HG03521 (cell line): ENCODE results near the gene CFAP410.
"Not testable (repeated sequence)": the region's sequence is repeated elsewhere in the genome, so short reads cannot be mapped to it uniquely, and the experiment has no call there.

Source experiments
- ATAC-seq: cut with Tn5 transposase; IDR thresholded peaks from one replicate; pipeline ENCODE4 v1.9.1; 2021; ENCODE audit warnings: mild to moderate bottlenecking, moderate library complexity; ENCODE audit not compliant: unreplicated experiment

The CFAP410 gene

DNA sequence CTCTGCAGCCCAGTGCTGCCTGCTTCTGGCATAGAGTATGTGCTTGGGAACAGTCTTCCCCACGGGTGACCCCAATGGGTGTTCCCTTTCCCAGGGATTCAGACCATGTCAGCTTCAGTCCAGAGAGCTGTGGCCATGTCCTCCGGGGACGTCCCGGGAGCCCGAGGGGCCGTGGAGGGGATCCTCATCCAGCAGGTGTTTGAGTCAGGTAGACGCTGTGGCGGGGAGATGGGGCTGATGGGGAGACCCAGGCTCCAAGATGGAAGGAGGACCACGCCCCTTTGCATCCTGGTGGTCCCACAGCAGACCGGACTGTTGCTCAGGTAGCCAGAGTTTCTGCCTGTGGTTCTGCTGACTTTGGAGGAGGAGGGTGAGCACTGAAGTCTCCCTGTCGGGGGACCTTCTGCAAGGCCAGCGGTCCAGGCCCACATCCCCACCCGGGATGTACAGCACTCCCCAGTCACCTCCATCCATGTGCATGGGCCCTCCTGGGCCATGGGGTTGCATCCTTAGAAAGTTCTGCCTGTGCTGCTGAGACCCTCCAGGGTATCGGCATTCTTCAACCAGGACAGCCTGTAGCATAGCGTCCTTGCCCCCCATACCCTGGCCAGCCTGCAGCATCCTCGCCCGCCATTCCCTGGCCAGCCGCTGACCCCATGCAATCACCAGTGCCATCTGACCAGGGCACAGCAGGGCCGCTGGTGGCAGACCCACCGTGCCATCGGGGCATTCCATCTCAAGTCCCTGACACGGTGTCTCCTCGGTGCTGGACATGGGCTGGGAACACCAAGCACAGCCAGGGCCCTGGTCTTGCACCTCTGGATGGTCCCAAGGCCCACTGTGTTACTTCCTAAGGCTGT, 50.7 kb downstream of the CFAP410 start:
- no peak for ATAC-seq

DNA sequence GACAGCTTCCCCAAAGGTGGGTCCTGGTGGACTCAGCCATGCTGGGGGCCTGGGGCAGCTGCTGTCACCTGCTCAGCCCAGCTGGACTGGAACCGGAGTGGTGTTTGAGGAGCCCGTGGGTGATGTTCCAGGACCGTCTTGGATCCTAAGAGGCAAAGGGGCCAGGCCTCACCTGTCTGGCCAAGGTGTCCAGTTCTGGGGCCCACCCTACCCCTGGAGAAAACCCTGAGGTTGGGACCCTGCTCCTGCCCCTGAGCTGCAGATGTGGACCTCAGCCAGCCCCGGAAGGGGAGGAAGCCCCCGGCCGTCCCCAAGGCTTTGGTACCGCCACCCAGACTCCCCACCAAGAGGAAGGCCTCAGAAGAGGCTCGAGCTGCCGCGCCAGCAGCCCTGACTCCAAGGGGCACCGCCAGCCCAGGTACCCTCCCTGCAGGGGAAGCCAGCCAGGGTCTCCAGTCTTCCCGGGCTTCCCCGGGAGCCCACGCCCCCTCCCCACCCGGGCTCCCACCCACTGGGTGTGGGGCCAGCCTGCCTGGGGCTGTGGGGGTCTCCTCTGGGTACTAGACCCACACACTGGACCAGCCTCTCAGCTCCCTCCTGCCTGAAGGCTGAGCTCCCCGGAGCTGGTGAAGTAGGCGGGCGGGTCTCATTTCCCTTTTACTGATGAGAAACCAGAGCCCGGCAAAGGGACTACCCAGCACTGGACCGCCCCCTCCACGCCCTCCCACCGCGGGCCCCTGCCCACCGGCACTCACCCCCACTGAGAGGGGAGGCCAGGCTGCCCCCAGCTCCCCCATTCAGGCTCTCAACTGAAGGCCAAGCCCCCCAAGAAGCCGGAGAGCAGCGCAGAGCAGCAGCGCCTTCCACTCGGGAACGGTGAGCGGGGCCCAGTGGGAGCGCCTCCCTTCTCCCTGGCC, 52.2 kb downstream of the CFAP410 start:
- no peak for ATAC-seq

DNA sequence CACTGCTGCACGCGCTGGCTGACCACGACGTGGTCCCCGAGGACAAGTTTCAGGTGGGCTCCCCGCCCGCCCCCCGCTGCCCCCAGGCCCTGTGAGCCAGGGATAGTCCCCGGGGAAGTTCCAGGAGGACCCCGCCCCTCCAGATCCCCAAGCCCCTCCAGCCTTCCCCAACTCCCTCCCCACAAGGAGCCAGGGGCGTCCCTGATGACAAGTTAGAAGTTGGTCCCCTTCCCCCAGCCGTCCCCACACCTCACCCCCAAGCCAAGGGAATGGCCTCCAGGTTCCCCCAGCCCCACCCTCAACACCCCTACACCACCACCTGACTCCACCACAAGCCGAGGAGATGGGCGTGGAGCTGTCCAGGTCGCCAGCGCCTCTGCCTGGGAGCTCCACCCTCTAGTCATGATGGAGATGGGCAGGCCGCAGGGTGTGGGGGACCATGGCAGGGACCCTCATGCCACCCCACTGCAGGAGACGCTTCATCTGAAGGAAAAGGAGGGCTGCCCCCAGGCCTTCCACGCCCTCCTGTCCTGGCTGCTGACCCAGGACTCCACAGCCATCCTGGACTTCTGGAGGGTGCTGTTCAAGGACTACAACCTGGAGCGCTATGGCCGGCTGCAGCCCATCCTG, 53.0 kb downstream of the CFAP410 start:
- ATAC-seq: no peak

DNA sequence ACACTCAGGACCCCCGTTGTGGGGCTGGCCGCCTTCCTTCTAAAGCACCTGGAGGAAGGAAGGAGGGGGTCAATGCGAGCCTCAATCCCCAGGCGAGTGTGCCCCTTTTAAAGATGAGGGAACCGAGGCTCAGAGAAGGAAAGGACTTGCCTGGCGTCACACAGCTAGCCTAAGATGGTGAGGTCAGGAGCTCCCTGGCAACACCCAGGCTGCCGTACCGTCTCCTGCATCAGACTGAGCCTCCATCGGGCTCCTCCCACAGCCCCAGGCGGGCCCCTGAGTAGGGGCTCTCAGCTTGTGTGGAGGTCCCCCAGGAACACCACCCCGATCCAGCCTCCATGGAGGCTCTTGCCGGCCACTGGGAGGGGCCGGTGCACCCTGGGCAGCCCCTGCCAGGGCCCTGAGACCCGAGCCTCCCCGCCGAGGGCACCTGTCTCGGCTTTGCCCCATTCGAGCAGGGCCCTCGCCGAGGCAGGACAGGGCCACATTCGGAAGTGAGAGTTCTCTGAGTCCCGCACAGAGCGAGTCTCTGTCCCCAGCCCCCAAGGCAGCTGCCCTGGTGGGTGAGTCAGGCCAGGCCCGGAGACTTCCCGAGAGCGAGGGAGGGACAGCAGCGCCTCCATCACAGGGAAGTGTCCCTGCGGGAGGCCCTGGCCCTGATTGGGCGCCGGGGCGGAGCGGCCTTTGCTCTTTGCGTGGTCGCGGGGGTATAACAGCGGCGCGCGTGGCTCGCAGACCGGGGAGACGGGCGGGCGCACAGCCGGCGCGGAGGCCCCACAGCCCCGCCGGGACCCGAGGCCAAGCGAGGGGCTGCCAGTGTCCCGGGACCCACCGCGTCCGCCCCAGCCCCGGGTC, 53.8 kb downstream of the CFAP410 start, which contains the start of gene AIRE:
Gene AIRE, plus strand, starts transcription at position 739 of the 855 bp plus-strand sequence. CDS start 131 bp downstream, outside the sequence.
- no peak for ATAC-seq

DNA sequence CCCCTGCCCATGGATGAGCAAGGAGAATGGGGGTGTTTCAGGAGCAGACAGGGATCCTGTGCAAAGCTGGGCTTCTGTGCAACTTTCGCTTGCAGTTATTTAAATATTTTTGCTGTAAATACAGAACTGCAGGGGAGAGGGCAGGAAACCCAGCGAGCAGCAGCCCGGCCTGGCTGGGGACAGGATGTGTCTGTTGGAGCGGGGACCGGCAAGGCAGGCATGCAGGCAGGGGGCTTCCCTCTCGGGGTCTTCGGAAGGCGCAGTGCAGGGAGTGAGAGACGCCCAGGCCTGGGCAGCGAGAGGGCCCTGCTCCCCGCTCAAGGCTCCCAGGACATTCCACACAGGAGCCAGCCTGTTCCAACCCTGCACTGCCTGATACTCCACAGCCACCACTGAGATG, 55.2 kb downstream of the CFAP410 start:
- ATAC-seq: no peak

DNA sequence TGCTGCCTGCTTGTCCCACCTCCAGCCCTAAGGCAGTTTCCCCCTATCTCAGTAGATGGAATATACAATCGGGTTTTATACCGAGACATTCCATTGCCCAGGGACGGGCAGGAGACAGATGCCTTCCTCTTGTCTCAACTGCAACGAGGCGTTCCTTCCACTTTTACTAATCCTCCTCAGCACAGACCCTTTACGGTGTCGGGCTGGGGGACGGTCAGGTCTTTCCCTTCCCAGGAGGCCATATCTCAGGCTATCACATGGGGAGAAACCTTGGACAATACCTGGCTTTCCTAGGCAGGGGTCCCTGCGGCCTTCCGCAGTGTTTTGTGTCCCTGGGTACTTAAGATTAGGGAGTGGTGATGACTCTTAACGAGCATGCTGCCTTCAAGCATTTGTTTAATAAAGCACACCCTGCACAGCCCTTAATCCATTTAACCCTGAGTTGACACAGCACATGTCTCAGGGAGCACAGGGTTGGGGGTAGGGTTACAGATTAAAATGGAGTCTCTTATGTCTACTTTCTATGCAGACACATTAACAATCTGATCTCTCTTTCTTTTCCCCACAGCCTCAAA, 55.9 kb downstream of the CFAP410 start:
- not testable (repeated sequence) for ATAC-seq

DNA sequence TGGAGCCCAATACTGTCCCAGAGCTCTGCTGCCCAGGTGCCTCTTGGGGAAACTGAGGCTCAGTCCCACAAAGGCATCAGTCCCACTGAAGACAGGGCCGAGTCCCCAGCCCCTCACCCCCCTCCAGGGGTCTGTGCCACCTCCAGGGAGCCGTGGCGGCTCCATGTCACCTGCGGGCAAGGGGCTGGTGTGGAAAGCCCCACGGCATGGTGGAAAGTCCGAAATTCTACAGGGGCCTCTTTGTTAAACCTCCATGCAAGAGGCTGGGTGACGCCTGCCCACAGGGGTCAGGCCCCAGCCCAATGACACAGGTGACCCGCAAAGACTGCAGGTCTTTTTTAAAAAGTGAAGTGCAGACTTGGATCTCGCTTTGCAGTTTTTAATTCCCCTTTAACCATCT, 56.8 kb downstream of the CFAP410 start:
- no peak for ATAC-seq

DNA sequence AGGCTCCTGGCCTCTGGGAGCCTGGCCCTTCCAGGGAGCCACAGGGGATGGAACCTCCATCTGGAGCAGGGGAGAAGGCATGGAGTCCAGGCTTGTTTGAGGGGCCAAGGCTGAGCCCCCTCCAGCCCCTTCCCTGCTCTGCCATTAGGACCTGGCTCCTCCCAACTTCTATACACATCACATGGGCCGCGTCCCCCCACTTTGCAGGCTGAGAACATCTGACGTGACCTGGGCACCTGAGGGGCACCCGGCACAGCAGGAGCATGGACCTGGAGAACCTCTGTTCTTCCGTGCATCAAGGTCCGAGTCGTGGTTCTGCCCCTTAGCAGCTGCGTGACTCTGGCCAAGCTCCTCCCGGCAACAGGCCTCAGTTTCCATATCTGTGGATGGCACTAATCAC, 57.4 kb downstream of the CFAP410 start:
- no peak for ATAC-seq

DNA sequence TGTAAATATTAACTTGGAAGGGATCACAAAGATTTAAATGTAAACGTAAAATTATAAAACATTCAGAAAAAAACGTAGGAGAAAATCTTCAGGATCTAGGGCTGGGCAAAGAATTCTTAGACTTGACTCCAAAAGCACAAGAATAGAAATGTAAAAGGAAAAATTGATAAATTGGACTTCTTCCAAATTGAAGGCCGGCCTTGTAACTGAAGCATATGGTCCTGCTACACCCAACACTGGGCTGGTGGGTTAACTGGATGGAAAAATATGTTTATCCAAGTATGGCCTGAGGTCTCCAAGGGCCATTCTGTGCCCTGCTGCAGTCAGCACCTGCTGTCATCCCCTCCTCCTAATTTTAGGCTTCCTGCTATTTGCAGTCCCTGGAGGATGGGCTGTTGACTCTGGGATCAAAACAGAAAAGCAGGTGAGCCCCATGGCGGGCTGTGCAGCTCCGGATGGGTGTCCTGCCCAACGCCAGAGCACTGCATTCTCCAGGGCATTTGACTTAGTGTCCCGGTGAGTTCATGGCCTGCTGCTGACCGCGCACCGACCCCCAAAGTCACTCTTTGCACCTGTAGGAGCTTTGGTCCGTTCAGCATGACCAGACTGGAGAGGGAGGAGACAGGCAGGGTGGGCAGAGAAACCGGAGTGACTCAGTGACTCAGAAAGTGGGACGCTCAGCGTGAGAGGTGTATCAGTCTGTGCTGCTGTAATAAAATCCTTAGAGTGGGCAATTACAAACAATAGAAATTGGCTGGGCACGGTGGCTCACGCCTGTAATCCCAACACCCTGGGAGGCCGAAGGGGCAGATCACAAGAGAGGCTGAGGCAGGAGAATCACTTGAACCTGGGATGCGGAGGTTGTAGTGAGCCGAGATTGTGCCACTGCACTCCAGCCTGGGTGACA, 59.6 kb downstream of the CFAP410 start:
- ATAC-seq: no peak
